ENCODE measurements around the gene TCAIM. TPM values are rescaled to one million over a fixed set of nuclear protein-coding genes. Genes with fewer than 3 reads are reported as not detected.
"Not testable (repeated sequence)": the region's sequence is repeated elsewhere in the genome, so short reads cannot be mapped to it uniquely, and the experiment has no call there.

TCAIM gene
- total RNA-seq, 1 donor from 2014 or later: 17.5 TPM

GRCh38 chr3:44326515-44326914 lies 12.1 kb upstream of the TCAIM start:
- DNase-seq (ENCODE audit: low spot score): no peak
- intact Hi-C loops (cut with micrococcal nuclease): loop anchor here (10.0 kb wide), 1 partner anchor 588 kb away; no protein-coding TSS in a partner anchor

GRCh38 chr3:44329946-44330345 lies 8.6 kb upstream of the TCAIM start:
- no peak for DNase-seq (ENCODE audit: low spot score)
- intact Hi-C loops (cut with micrococcal nuclease): loop anchor here (10.0 kb wide), 2 partner anchors 295 to 585 kb away; partner anchors contain the start of gene ZNF197
- Mint-ChIP-seq H3K4me3 (ENCODE audit: low read depth) (no peak overlapping the region), H3K9me3 (no peaks in the 10 kb centered on the region), H3K27me3 (ENCODE audit: low read depth) (peaks cover 26% of the 10 kb centered on the region), H3K4me1 (ENCODE audit: low read depth) (no peaks in the 10 kb centered on the region), H3K36me3 (ENCODE audit: low read depth) (no peaks in the 10 kb centered on the region), H3K27ac (no peak overlapping the region)

More at GRCh38 chr3:44326515-44326914, 12.1 kb upstream of the TCAIM start:
- Mint-ChIP-seq H3K27me3 (ENCODE audit: low read depth) (peaks cover 18% of the 10 kb centered on the region), H3K27ac (no peak overlapping the region), H3K9me3 (no peaks in the 10 kb centered on the region), H3K4me1 (ENCODE audit: low read depth) (no peaks in the 10 kb centered on the region), H3K4me3 (ENCODE audit: low read depth) (no peak overlapping the region), H3K36me3 (ENCODE audit: low read depth) (no peaks in the 10 kb centered on the region)

GRCh38 chr3:44330444-44330843 lies 8.1 kb upstream of the TCAIM start:
- Mint-ChIP-seq H3K9me3 (no peaks in the 10 kb centered on the region), H3K4me3 (ENCODE audit: low read depth) (no peak overlapping the region), H3K27ac (no peak overlapping the region), H3K27me3 (ENCODE audit: low read depth) (peaks cover 22% of the 10 kb centered on the region), H3K4me1 (ENCODE audit: low read depth) (no peaks in the 10 kb centered on the region), H3K36me3 (ENCODE audit: low read depth) (no peaks in the 10 kb centered on the region)
- intact Hi-C loops (cut with micrococcal nuclease): loop anchor here (10.0 kb wide), 1 partner anchor 294 kb away; the partner anchor contains the start of gene ZNF197
- DNase-seq (ENCODE audit: low spot score): no peak

- intact Hi-C loops (cut with micrococcal nuclease): loop anchor here (10.0 kb wide), 1 partner anchor 290 kb away; the partner anchor contains the start of gene ZNF197
- Mint-ChIP-seq H3K4me1 (ENCODE audit: low read depth) (peaks cover 9% of the 10 kb centered on the region), H3K9me3 (no peaks in the 10 kb centered on the region), H3K27me3 (ENCODE audit: low read depth) (peaks cover 16% of the 10 kb centered on the region), H3K27ac (no peak overlapping the region), H3K4me3 (ENCODE audit: low read depth) (no peak overlapping the region), H3K36me3 (ENCODE audit: low read depth) (no peaks in the 10 kb centered on the region)
- no peak for DNase-seq (ENCODE audit: low spot score)
Observed at GRCh38 chr3:44334326-44334725, 4.2 kb upstream of the TCAIM start.

- Mint-ChIP-seq H3K4me3 (ENCODE audit: low read depth) (peak overlapping the region; percentile 96), H3K9me3 (no peaks in the 10 kb centered on the region), H3K27ac (peak overlapping the region; percentile 99), H3K4me1 (ENCODE audit: low read depth) (peaks cover 20% of the 10 kb centered on the region), H3K27me3 (ENCODE audit: low read depth) (peaks cover 16% of the 10 kb centered on the region), H3K36me3 (ENCODE audit: low read depth) (peaks cover 11% of the 10 kb centered on the region)
- intact Hi-C loops (cut with micrococcal nuclease): loop anchor here (5.0 to 10.0 kb wide), 2 partner anchors 287 to 640 kb away; partner anchors contain the start of genes EXOSC7, ZDHHC3 and ZNF197
- no peak for DNase-seq (ENCODE audit: low spot score)
Observed at GRCh38 chr3:44337248-44337785, 1.2 kb upstream of the TCAIM start.

GRCh38 chr3:44338828-44339127 lies 212 bp downstream of the TCAIM start:
- intact Hi-C loops (cut with micrococcal nuclease): loop anchor here (1.0 to 10.0 kb wide), 5 partner anchors 101 to 639 kb away; partner anchors contain the start of genes EXOSC7, ZDHHC3, ZNF197 and ZNF445
- Mint-ChIP-seq H3K27me3 (ENCODE audit: low read depth) (peaks cover 9% of the 10 kb centered on the region), H3K4me3 (ENCODE audit: low read depth) (peak overlapping the region; percentile 96), H3K36me3 (ENCODE audit: low read depth) (peaks cover 11% of the 10 kb centered on the region), H3K4me1 (ENCODE audit: low read depth) (peaks cover 20% of the 10 kb centered on the region), H3K9me3 (no peaks in the 10 kb centered on the region), H3K27ac (peak overlapping the region; percentile 99)
- no peak for DNase-seq (ENCODE audit: low spot score)

GRCh38 chr3:44339181-44340057 lies 853 bp downstream of the TCAIM start:
- peak overlapping the region; percentile 99 for H3K27ac Mint-ChIP-seq
- peak overlapping the region; percentile 96 for H3K4me3 Mint-ChIP-seq (ENCODE audit: low read depth)
- H3K27me3 Mint-ChIP-seq (ENCODE audit: low read depth): peaks cover 6% of the 10 kb centered on the region
- H3K36me3 Mint-ChIP-seq (ENCODE audit: low read depth): peaks cover 11% of the 10 kb centered on the region
- intact Hi-C loops (cut with micrococcal nuclease): loop anchor here (5.0 to 10.0 kb wide), 2 partner anchors 285 to 638 kb away; partner anchors contain the start of genes EXOSC7, ZDHHC3 and ZNF197
- H3K4me1 Mint-ChIP-seq (ENCODE audit: low read depth): peaks cover 20% of the 10 kb centered on the region
- no peaks in the 10 kb centered on the region for H3K9me3 Mint-ChIP-seq
- no peak for DNase-seq (ENCODE audit: low spot score)

- Mint-ChIP-seq H3K4me1 (ENCODE audit: low read depth) (peaks cover 22% of the 10 kb centered on the region), H3K27ac (no peak overlapping the region), H3K27me3 (ENCODE audit: low read depth) (no peaks in the 10 kb centered on the region), H3K9me3 (no peaks in the 10 kb centered on the region), H3K36me3 (ENCODE audit: low read depth) (peaks cover 11% of the 10 kb centered on the region), H3K4me3 (ENCODE audit: low read depth) (peak overlapping the region; percentile 96)
- no peak for DNase-seq (ENCODE audit: low spot score)
- intact Hi-C loops (cut with micrococcal nuclease): no loop called here
Observed at GRCh38 chr3:44340058-44340395, 1.5 kb downstream of the TCAIM start.

GRCh38 chr3:44342176-44342790 lies 3.7 kb downstream of the TCAIM start:
- Mint-ChIP-seq H3K4me3 (ENCODE audit: low read depth) (no peak overlapping the region), H3K27ac (no peak overlapping the region), H3K4me1 (ENCODE audit: low read depth) (peaks cover 19% of the 10 kb centered on the region), H3K36me3 (ENCODE audit: low read depth) (peaks cover 11% of the 10 kb centered on the region), H3K27me3 (ENCODE audit: low read depth) (no peaks in the 10 kb centered on the region), H3K9me3 (no peaks in the 10 kb centered on the region)
- DNase-seq (ENCODE audit: low spot score): no peak
- intact Hi-C loops (cut with micrococcal nuclease): no loop called here

GRCh38 chr3:44343421-44343820 lies 4.9 kb downstream of the TCAIM start:
- no peak overlapping the region for H3K4me3 Mint-ChIP-seq (ENCODE audit: low read depth)
- no peaks in the 10 kb centered on the region for H3K27me3 Mint-ChIP-seq (ENCODE audit: low read depth)
- intact Hi-C loops (cut with micrococcal nuclease): no loop called here
- DNase-seq (ENCODE audit: low spot score): no peak
- H3K9me3 Mint-ChIP-seq: no peaks in the 10 kb centered on the region
- H3K4me1 Mint-ChIP-seq (ENCODE audit: low read depth): peaks cover 13% of the 10 kb centered on the region
- H3K27ac Mint-ChIP-seq: no peak overlapping the region
- peaks cover 11% of the 10 kb centered on the region for H3K36me3 Mint-ChIP-seq (ENCODE audit: low read depth)

- intact Hi-C loops (cut with micrococcal nuclease); H3K36me3 Mint-ChIP-seq (ENCODE audit: low read depth); H3K4me3 Mint-ChIP-seq (ENCODE audit: low read depth); H3K27ac Mint-ChIP-seq; H3K4me1 Mint-ChIP-seq (ENCODE audit: low read depth); H3K27me3 Mint-ChIP-seq (ENCODE audit: low read depth); H3K9me3 Mint-ChIP-seq; DNase-seq (ENCODE audit: low spot score): not testable (repeated sequence)
Observed at GRCh38 chr3:44346590-44346989, 8.0 kb downstream of the TCAIM start.

- Mint-ChIP-seq H3K27ac (no peak overlapping the region), H3K4me3 (ENCODE audit: low read depth) (no peak overlapping the region), H3K9me3 (no peaks in the 10 kb centered on the region), H3K36me3 (ENCODE audit: low read depth) (peaks cover 18% of the 10 kb centered on the region), H3K27me3 (ENCODE audit: low read depth) (no peaks in the 10 kb centered on the region), H3K4me1 (ENCODE audit: low read depth) (peaks cover 4% of the 10 kb centered on the region)
- no peak for DNase-seq (ENCODE audit: low spot score)
- intact Hi-C loops (cut with micrococcal nuclease): no loop called here
Observed at GRCh38 chr3:44348993-44349392, 10.4 kb downstream of the TCAIM start.

Data from activated T-helper 2 cell treated with anti-CD3 and anti-CD28 coated beads, Interferon-gamma antibody, Interleukin-2, Interleukin-4, amounts not matched to agents 10 μg/mL and 5 μg/mL and 100 μg/mL, durations not matched to agents 14 hours and 24 hours and 36 hours (primary cell).